HFFc6 (cell line): ENCODE measurements around the gene TMEFF1. TPM values are rescaled to one million over a fixed set of nuclear protein-coding genes. Genes with fewer than 3 reads are reported as not detected.

Experiments
- DNase-seq: peaks from one replicate; pipeline ENCODE4 v3.0.0-alpha.2; 2018
- H3K27ac Mint-ChIP-seq: 2 replicates; pipeline ENCODE4 v1.8.0; 2020; ENCODE audit warnings: mild to moderate bottlenecking, mixed read lengths
- H3K27me3 Mint-ChIP-seq: 2 replicates; pipeline ENCODE4 v1.8.0; 2021; ENCODE audit warnings: mild to moderate bottlenecking, moderate library complexity, mixed read lengths; ENCODE audit not compliant: insufficient read depth
- H3K36me3 Mint-ChIP-seq: 2 replicates; pipeline ENCODE4 v1.8.0; 2021; ENCODE audit warnings: low read depth, mixed read lengths
- H3K4me1 Mint-ChIP-seq: 2 replicates; pipeline ENCODE4 v1.8.0; 2020; ENCODE audit warnings: low read depth, mixed read lengths
- H3K4me3 Mint-ChIP-seq: 2 replicates; pipeline ENCODE4 v1.8.0; 2020; ENCODE audit warnings: mild to moderate bottlenecking, moderate library complexity, mixed read lengths
- H3K9me3 Mint-ChIP-seq: 2 replicates; pipeline ENCODE4 v1.8.0; 2020; ENCODE audit warnings: mild to moderate bottlenecking, mixed read lengths
- CTCF ChIP-seq: fragments of 200-600 bp; sonication (generic); IDR thresholded peaks from 2 replicates; pipeline ENCODE4 v1.5.0; 2021; ENCODE audit warnings: antibody characterized with exemption, mild to moderate bottlenecking
- total RNA-seq, 6 experiments: library from RNA; stranded (reverse); fragmentation: NEBNext Ultra II Directional; extraction: Animal tissue kit (Norgen Biotek cat#: 25700); gene quantifications; 2 replicates in 1 of 6; 3 replicates in 5 of 6; pipeline ENCODE4 v1.2.3, GENCODE V29; 2021

TMEFF1 gene
- total RNA-seq, 6 experiments from 2014 or later: 1.3 to 2.4 (median 1.6) TPM

DNA sequence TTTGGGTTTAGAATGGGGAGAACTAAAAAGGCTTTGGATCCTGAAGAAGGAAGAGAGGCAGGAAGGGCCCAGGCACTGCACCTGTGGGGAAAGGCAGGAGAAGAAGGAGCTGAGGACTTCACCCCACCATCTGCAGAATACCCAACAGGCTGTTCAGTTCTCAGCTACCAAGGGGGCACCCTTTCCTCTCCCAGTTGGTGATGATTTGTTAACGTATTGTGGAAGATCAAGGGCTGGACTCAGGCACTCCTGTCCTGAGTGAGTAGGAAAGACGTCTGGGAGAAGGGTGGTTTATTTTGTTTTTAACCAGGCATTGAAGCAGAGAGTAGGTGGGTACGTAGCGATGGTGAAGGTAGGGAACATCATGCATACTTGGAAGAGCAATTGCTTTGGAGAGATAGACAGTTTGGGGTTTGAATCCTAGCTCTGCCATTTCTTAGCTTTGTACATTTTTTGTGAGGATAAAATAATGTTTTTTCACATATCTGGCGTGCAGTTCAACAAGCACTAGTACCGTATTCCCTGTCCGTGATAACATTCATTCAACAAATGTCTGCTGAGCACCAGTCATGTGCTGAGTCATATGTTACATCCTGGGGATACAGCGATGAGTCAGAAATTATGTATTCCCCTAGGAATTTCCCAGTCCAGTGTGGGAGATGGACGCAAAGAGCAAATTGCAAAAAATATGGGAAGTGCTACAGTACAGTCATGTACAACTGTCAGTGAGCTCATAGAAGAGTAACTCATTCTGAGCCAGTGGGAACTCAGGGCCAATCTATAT is 43.9 kb upstream of the TMEFF1 start:
- peak overlapping the region; percentile 91 for H3K4me3 Mint-ChIP-seq
- no peaks in the 10 kb centered on the region for H3K27me3 Mint-ChIP-seq
- peak overlapping the region; percentile 96 for H3K27ac Mint-ChIP-seq
- peak; percentile 99 for DNase-seq
- H3K36me3 Mint-ChIP-seq: peaks cover 25% of the 10 kb centered on the region
- H3K9me3 Mint-ChIP-seq: no peaks in the 10 kb centered on the region
- peaks cover 69% of the 10 kb centered on the region for H3K4me1 Mint-ChIP-seq
- TF ChIP-seq CTCF: no peak

- Mint-ChIP-seq H3K27ac (peak overlapping the region; percentile 96), H3K36me3 (peaks cover 35% of the 10 kb centered on the region)
Measured at GRCh38 chr9:100430286-100430940, 42.5 kb upstream of the TMEFF1 start.

DNA sequence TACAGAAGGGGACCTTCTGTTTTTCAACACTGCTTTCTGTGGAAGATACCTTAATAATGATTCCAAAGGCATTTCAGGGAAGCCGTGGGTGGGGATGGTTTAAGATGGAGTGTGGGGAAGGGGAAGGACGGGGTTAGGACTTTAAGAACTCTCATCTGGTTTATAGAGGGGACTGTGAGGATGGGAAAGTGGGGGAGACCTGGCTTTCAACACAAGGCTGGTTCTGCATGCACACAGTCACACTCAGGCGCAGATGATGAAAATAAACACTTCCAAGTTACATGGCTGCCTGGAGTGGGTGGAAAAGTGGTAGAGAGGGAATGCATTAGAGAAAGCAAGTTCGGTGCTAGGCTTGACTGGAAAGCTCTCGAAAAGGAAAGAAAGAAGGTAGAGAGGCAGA is 41.1 kb upstream of the TMEFF1 start:
- H3K27me3 Mint-ChIP-seq: no peaks in the 10 kb centered on the region
- no peak for DNase-seq
- peaks cover 83% of the 10 kb centered on the region for H3K4me1 Mint-ChIP-seq
- no peak for TF ChIP-seq CTCF
- peak overlapping the region; percentile 58 for H3K27ac Mint-ChIP-seq
- peak overlapping the region; percentile 16; the same call in 1 of the 2 replicates for H3K4me3 Mint-ChIP-seq
- no peaks in the 10 kb centered on the region for H3K9me3 Mint-ChIP-seq
- peaks cover 38% of the 10 kb centered on the region for H3K36me3 Mint-ChIP-seq

More at GRCh38 chr9:100430286-100430940, 42.5 kb upstream of the TMEFF1 start:
- Mint-ChIP-seq H3K4me3 (peak overlapping the region; percentile 91), H3K27me3 (no peaks in the 10 kb centered on the region), H3K4me1 (peaks cover 81% of the 10 kb centered on the region), H3K9me3 (no peaks in the 10 kb centered on the region)
- TF ChIP-seq CTCF: no peak
- no peak for DNase-seq

GRCh38 chr9:100432736-100433135 is 40.2 kb upstream of the TMEFF1 start:
- Mint-ChIP-seq H3K27me3 (peaks cover 2% of the 10 kb centered on the region; the same call in 1 of the 2 replicates), H3K4me3 (no peak overlapping the region), H3K27ac (peak overlapping the region; percentile 12; the same call in 1 of the 2 replicates), H3K9me3 (no peaks in the 10 kb centered on the region), H3K4me1 (peaks cover 88% of the 10 kb centered on the region), H3K36me3 (peaks cover 38% of the 10 kb centered on the region)
- no peak for DNase-seq
- TF ChIP-seq CTCF: no peak

GRCh38 chr9:100436571-100436970 is 36.4 kb upstream of the TMEFF1 start:
- Mint-ChIP-seq H3K36me3 (peaks cover 24% of the 10 kb centered on the region), H3K27ac (peak overlapping the region; percentile 76; the same call in 1 of the 2 replicates), H3K9me3 (no peaks in the 10 kb centered on the region), H3K4me1 (peaks cover 72% of the 10 kb centered on the region), H3K27me3 (peaks cover 2% of the 10 kb centered on the region; the same call in 1 of the 2 replicates), H3K4me3 (no peak overlapping the region)
- DNase-seq: no peak
- no peak for TF ChIP-seq CTCF
